ENCODE results near the gene PARP4. TPM values are rescaled to one million over a fixed set of nuclear protein-coding genes. Genes with fewer than 3 reads are reported as not detected.
"Not testable (repeated sequence)": the region's sequence is repeated elsewhere in the genome, so short reads cannot be mapped to it uniquely, and the experiment has no call there.

PARP4 gene
- total RNA-seq, 1 donor from 2014 or later, result 56.4 TPM

DNA sequence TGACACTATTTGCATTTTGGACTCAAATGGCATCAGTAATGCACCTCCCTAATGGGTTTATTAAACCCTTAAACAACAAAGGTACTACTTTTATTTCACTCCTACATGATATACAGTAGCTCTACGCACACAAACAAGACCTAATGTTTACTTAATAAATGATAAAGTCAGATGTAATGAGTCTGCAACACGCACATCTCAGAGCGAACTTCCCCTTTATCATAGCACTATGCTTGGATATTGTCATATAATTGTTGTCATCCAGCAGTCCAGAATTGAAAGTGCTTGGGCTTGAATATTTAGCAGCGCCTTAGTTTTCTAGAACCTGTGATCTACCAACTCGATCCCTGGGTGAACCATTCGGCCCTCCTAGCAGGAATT, 772 bp downstream of the PARP4 start:
- DNase-seq (ENCODE audit: low read depth), result no peak
- TF ChIP-seq, protein P1, sequence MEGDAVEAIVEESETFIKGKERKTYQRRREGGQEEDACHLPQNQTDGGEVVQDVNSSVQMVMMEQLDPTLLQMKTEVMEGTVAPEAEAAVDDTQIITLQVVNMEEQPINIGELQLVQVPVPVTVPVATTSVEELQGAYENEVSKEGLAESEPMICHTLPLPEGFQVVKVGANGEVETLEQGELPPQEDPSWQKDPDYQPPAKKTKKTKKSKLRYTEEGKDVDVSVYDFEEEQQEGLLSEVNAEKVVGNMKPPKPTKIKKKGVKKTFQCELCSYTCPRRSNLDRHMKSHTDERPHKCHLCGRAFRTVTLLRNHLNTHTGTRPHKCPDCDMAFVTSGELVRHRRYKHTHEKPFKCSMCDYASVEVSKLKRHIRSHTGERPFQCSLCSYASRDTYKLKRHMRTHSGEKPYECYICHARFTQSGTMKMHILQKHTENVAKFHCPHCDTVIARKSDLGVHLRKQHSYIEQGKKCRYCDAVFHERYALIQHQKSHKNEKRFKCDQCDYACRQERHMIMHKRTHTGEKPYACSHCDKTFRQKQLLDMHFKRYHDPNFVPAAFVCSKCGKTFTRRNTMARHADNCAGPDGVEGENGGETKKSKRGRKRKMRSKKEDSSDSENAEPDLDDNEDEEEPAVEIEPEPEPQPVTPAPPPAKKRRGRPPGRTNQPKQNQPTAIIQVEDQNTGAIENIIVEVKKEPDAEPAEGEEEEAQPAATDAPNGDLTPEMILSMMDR (conservative IDR thresholded peaks at IDR 0.05; ENCODE audit: low read depth, low read length), result no peak
- H3K4me3 ChIP-seq (ENCODE audit: low read depth, low read length), result peak overlapping the region; percentile 73

DNA sequence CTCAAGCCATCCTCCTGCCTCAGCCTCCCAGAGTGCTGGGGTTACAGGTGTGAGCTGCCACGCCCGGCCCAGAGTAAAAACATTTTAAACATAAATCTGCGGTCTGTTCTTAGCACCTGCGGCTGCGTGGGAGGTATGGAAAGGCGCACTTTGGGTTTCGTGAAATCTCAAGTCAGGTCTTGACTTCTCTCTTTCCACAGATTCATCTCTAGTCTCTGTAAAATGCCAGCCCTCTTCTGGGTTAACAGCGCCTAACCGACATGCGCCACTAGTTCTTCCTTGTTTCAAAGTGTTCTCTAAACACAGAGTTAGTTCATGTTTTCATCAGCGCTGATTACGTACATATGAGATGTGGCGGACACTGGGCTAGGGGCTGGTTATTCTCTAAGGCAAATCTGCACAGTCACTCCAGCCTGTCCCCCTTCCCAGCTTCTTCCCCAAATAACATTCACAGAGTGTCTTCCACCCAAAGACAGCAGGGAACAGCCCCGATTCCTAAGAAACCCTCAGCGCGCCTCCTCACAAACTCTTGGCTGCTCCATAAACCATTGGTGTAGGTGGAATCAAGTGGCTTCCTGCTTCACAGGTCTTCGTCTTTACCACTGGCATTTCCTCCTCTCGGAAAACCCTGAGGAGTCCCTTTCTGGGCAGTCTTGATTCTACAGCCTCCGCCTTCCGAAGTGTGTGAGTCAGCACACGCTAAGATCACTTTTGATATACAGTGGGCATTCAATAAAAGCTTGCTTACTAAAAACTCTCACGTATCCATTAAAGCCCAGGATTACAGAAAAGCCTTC, 1.4 kb downstream of the PARP4 start:
- peak overlapping the region; percentile 73 for H3K4me3 ChIP-seq (ENCODE audit: low read depth, low read length)
- DNase-seq (ENCODE audit: low read depth), result peak; percentile 72
- TF ChIP-seq, protein P1 (conservative IDR thresholded peaks at IDR 0.05; ENCODE audit: low read depth, low read length), result no peak

DNA sequence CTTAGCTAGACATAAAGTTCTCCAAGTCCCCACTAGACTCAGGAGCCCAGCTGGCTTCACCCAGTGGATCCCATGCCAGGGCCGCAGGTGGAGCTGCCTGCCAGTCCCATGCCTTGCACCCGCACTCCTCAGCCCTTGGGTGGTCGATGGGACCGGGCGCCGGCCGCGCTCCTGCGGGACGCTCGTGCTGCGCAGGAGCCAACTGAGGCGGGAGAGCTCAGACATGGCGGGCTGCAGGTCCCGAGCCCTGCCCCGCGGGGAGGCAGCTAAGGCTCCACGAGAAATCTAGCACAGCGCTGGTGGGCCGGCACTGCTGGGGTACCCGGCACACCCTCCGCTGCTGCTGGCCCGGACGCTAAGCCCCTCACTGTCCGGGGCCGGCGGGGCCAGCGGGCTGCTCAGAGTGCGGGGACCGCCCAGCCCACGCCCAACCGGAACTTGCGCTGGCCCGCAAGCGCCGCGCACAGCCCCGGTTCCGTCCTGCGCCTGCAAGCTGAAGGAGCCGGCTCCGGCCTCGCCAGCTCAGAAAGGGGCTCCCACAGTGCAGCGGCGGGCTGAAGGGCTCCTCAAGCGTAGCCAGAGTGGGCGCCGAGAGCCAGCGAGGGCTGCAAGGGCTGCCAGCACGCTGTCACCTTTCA, 5.8 kb downstream of the PARP4 start:
- TF ChIP-seq, protein P1 (conservative IDR thresholded peaks at IDR 0.05; ENCODE audit: low read depth, low read length), result no peak
- no peak overlapping the region for H3K4me3 ChIP-seq (ENCODE audit: low read depth, low read length)
- no peak for DNase-seq (ENCODE audit: low read depth)

DNA sequence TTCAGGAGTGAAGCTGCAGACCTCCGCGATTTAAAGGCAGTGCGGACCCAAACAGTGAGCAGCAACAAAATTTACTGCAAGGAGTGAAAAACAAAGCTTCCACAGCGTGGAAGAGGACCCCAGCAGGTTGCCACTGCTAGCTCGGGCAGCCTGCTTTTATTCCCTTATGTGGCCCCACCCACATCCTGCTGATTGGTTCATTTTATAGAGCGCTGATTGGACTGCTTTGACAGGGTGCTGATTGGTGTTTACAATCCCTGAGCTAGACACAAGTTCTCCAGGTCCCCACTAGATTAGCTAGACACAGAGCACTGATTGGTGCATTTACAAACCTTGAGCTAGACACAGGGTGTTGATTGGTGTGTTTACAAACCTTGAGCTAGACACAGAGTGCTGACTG, 6.3 kb downstream of the PARP4 start:
- DNase-seq (ENCODE audit: low read depth); H3K4me3 ChIP-seq (ENCODE audit: low read depth, low read length): not testable (repeated sequence)

DNA sequence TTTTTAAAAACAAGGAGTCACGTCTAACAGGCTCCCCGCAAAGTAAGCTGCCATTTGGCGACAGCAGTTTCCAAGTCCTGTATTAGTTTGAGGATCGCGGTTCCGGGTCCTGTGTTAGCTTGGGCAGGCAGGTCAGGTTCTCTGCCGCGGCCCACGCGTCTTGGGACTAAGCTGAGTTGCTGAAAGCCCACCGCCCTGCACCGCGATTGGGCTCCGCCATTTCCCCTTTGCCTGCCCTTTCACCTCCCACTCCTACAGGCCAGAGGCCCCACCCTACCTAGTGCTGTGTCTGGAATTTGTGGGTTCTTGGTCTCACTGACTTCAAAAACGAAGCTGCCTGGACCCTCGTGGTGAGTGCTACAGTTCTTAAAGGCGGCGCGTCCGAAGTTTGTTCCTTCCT, 6.8 kb downstream of the PARP4 start:
- DNase-seq (ENCODE audit: low read depth), result no peak
- TF ChIP-seq, protein P1 (conservative IDR thresholded peaks at IDR 0.05; ENCODE audit: low read depth, low read length), result no peak
- no peak overlapping the region for H3K4me3 ChIP-seq (ENCODE audit: low read depth, low read length)

DNA sequence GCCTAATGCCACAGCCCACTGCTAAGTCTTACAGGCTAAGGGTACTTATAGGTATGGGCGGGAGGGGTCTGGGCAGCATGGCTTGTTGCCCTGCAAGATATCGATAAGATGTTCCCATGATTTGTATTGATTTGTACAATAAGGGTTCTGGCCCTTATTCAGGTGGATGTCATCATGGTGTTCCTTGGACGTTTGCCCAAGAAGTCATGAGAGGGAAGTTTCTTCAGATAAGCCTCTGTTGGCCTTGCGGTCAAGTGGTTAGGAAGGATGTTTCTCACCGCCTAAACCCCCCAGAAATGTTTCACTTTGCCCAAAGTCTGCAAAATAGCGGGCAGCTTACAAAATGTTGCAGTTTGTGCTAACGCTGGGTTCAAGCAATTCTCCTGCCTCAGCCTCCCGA, 7.3 kb downstream of the PARP4 start:
- TF ChIP-seq, protein P1 (conservative IDR thresholded peaks at IDR 0.05; ENCODE audit: low read depth, low read length), result no peak
- DNase-seq (ENCODE audit: low read depth), result no peak
- H3K4me3 ChIP-seq (ENCODE audit: low read depth, low read length), result no peak overlapping the region

DNA sequence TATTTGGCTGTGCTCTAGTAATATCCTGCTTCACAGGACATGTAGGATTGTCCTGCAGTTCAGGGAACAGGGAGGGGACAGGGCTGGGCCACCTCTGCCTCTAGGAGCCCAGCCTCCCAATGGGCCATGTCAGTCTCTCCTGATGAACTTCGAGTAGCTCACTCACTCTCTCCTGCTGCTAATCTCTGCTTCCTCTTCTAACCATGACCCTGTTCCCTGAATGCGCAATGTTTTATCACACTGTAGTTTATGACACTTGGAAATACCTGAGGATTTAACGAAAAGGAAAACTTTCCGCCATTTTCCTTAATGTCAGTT, 9.2 kb downstream of the PARP4 start:
- no peak overlapping the region for H3K4me3 ChIP-seq (ENCODE audit: low read depth, low read length)
- no peak for DNase-seq (ENCODE audit: low read depth)
- TF ChIP-seq, protein P1 (conservative IDR thresholded peaks at IDR 0.05; ENCODE audit: low read depth, low read length), result no peak

Data from epithelial cell of proximal tubule (primary cell).